K562 (cell line): ENCODE data around the gene HNRNPH3. TPM values are rescaled to one million over a fixed set of nuclear protein-coding genes. Genes with fewer than 3 reads are reported as not detected.
A peak's percentile ranks its signal among the peaks of the same experiment; 100 is the strongest.

ENCODE experiments used
- CBFA2T3 ChIP-seq: fragments of 450-650 bp; IDR thresholded peaks from 2 replicates; pipeline ENCODE4 v1.6.1; 2017
- CREB1 ChIP-seq, 2 experiments: sonication (generic) in 1 of 2; formaldehyde crosslinking in 1 of 2; IDR thresholded peaks; 2 replicates each; pipeline versions ENCODE4 v1.6.1 to v1.8.0; 2012 to 2022; ENCODE audit warnings: inconsistent platforms in 1 of 2, mild to moderate bottlenecking in 1 of 2, missing genetic modification reagents in 1 of 2, moderate library complexity in 1 of 2
- CTBP1 ChIP-seq: fragments of 450-650 bp; IDR thresholded peaks from 2 replicates; pipeline ENCODE4 v1.6.1; 2016; ENCODE audit warnings: borderline replicate concordance
- ELF2 ChIP-seq: fragments of 250-450 bp; sonication (Bioruptor Pico); IDR thresholded peaks from 2 replicates; pipeline ENCODE4 v1.5.0; 2021; ENCODE audit warnings: mild to moderate bottlenecking
- FOXJ3 ChIP-seq: sonication (generic); formaldehyde crosslinking; IDR thresholded peaks from 2 replicates; pipeline ENCODE4 v1.4.0; 2020; ENCODE audit warnings: mild to moderate bottlenecking, missing genetic modification reagents
- MEF2D ChIP-seq: conservative IDR thresholded peaks from 2 replicates; pipeline ENCODE4 v1.6.1; 2016; ENCODE audit warnings: low read depth, missing genetic modification characterization, missing compliant biosample characterization
- PHB ChIP-seq: fragments of 250-450 bp; sonication (Bioruptor Pico); IDR thresholded peaks from 2 replicates; pipeline ENCODE4 v1.5.0; 2021
- PTBP1 ChIP-seq: fragments of 200-400 bp; formaldehyde crosslinking; IDR thresholded peaks from 2 replicates; pipeline ENCODE4 v1.6.1; 2017; ENCODE audit warnings: low read depth, low read length
- SMARCA5 ChIP-seq: fragments of 450-650 bp; IDR thresholded peaks from 2 replicates; pipeline ENCODE4 v1.6.1; 2016
- SMC3 ChIP-seq: conservative IDR thresholded peaks from 2 replicates; pipeline ENCODE4 v1.6.1; 2011; ENCODE audit warnings: low read depth, low read length, improper control_type of control experiment; ENCODE audit not compliant: insufficient read depth
- TAF1 ChIP-seq: IDR thresholded peaks from 2 replicates; pipeline ENCODE4 v1.6.1; 2011; ENCODE audit warnings: mild to moderate bottlenecking, low read length, moderate library complexity; ENCODE audit not compliant: insufficient read depth, control insufficient read depth, severe bottlenecking; ENCODE audit errors: extremely low read depth
- ZNF584 ChIP-seq: fragments of 200-800 bp; sonication (Bioruptor generic); IDR thresholded peaks from 2 replicates; pipeline ENCODE4 v1.6.1; 2016; ENCODE audit warnings: low read depth, mild to moderate bottlenecking, missing genetic modification characterization, missing compliant biosample characterization
- ZNF668 ChIP-seq: fragments of 250-450 bp; sonication (Bioruptor Pico); IDR thresholded peaks from 2 replicates; pipeline ENCODE4 v1.8.0; 2022; ENCODE audit warnings: mild to moderate bottlenecking, inconsistent platforms
- ZNF696 ChIP-seq: fragments of 250-450 bp; sonication (Bioruptor Pico); conservative IDR thresholded peaks from 2 replicates; pipeline ENCODE4 v1.4.0; 2020; ENCODE audit warnings: mild to moderate bottlenecking, moderate library complexity
- ZNF77 ChIP-seq: fragments of 250-450 bp; sonication (Bioruptor Pico); IDR thresholded peaks from 2 replicates; pipeline ENCODE4 v1.5.0; 2020
- polyA plus RNA-seq, 8 experiments: library from polyadenylated mRNA; depleted of rRNA in 4 of 8; stranded (reverse) in 5 of 8; unstranded in 3 of 8; fragments of >200 nt; fragmentation: Nextera tagmentation in 2 of 8; fragmentation: Illumina TruSeq in 1 of 8; extraction: Ambion mirVana in 2 of 8; extraction: Trizol in 1 of 8; gene quantifications; 2 replicates each; pipeline versions ENCODE4 v1.2.1 to v1.2.3, GENCODE V29; 2011 to 2014; ENCODE audit warnings: inconsistent platforms in 1 of 8, missing spikeins in 1 of 8
- total RNA-seq, 7 experiments: library from RNA; depleted of rRNA in 6 of 7; stranded (reverse); fragments of >200 nt in 6 of 7; fragmentation: Illumina TruSeq in 2 of 7; extraction: Trizol in 2 of 7; gene quantifications; 2 replicates each; pipeline versions ENCODE4 v1.2.1 to v1.2.3, GENCODE V29; 2011 to 2021; ENCODE audit warnings: low replicate concordance in 1 of 7
- TF ChIP-seq, protein P1 (sequence below), 2 experiments: fragments of 450-650 bp; IDR thresholded peaks; 2 replicates each; pipeline ENCODE4 v1.6.1; 2018; ENCODE audit warnings: mild to moderate bottlenecking in 2 of 2, low read depth in 1 of 2; ENCODE audit not compliant: partially characterized antibody in 2 of 2
- TF ChIP-seq, protein P2 (sequence below): fragments of 450-650 bp; IDR thresholded peaks from 2 replicates; pipeline ENCODE4 v1.6.1; 2017; ENCODE audit warnings: antibody characterized with exemption
- TF ChIP-seq, protein P3 (sequence below): fragments of 250-450 bp; sonication (Bioruptor Pico); IDR thresholded peaks from 2 replicates; pipeline ENCODE4 v1.8.0; 2021; ENCODE audit warnings: moderate library complexity, mild to moderate bottlenecking, inconsistent platforms

Gene HNRNPH3
- total and polyA plus RNA-seq, 9 of the 15 experiments (the other 6 are each of a cell fraction or from before 2014, with no cell fraction given), result 52.8 to 562 (median 152) TPM

DNA sequence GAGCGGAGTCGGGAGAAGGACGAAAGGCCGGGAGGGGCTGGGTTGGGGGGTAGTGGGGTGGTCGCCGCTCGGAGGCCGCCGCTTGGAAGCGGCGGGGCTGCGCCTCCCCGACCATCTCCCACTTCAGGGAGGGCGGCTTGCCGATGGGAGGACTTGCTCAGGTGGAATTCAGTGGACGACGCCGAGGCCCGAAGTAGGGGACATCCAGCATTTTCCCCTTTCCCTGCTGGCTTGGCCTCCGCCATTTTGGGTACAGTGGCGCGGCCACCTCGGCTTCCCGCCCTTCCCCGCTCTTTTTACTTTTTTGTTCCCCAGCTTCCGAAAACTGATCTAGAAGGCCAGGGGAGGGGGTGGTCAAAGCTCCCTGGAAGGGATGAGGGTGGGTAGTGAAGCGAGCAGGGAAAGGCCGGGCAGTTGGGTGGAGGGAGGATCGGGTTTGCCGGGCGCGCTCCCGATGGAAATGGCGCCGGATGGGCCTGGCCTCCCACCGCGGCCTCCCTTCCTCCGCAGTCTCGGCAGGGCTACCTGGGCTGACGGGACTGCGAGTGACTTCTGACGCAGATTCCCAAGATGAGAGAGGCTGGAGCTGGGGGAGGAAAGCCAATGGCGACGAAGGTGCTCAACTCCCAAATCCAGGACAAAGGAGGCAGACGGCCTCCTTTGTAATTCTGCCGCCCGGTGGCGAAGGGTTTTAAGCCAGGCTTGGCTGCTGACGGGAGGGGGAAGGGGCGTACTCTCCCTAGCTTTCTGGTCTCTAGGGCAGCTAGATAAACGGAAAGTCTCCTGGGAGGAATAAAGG is 594 bp downstream of the HNRNPH3 start, which contains the start of gene PBLD (continued):
- no peak for TF ChIP-seq MEF2D (tag)
- TF ChIP-seq ELF2, result peak; percentile 39; the same call in 1 of the 2 replicates
- TF ChIP-seq CBFA2T3, result no peak; the same call in 1 of the 2 replicates
- no peak for TF ChIP-seq ZNF584 (CRISPR knock-in tag)
- TF ChIP-seq PTBP1, result no peak
- TF ChIP-seq FOXJ3 (CRISPR knock-in tag), result no peak
- peak; percentile 57; the same call in 1 of the 2 replicates for TF ChIP-seq CTBP1
- TF ChIP-seq TAF1, result peak; percentile 70
- TF ChIP-seq ZNF668 (CRISPR knock-in tag), result no peak
- TF ChIP-seq CREB1 (IDR thresholded peaks at IDR 0.05), result 0 out of 2 replicates have a peak, but pooled peaks have one; percentile 20
- peak; percentile 37; the same call in 1 of the 2 replicates for TF ChIP-seq CREB1 (CRISPR knock-in tag; IDR thresholded peaks at IDR 0.05)
- peak; percentile 80 for TF ChIP-seq SMARCA5
- TF ChIP-seq, protein P1, sequence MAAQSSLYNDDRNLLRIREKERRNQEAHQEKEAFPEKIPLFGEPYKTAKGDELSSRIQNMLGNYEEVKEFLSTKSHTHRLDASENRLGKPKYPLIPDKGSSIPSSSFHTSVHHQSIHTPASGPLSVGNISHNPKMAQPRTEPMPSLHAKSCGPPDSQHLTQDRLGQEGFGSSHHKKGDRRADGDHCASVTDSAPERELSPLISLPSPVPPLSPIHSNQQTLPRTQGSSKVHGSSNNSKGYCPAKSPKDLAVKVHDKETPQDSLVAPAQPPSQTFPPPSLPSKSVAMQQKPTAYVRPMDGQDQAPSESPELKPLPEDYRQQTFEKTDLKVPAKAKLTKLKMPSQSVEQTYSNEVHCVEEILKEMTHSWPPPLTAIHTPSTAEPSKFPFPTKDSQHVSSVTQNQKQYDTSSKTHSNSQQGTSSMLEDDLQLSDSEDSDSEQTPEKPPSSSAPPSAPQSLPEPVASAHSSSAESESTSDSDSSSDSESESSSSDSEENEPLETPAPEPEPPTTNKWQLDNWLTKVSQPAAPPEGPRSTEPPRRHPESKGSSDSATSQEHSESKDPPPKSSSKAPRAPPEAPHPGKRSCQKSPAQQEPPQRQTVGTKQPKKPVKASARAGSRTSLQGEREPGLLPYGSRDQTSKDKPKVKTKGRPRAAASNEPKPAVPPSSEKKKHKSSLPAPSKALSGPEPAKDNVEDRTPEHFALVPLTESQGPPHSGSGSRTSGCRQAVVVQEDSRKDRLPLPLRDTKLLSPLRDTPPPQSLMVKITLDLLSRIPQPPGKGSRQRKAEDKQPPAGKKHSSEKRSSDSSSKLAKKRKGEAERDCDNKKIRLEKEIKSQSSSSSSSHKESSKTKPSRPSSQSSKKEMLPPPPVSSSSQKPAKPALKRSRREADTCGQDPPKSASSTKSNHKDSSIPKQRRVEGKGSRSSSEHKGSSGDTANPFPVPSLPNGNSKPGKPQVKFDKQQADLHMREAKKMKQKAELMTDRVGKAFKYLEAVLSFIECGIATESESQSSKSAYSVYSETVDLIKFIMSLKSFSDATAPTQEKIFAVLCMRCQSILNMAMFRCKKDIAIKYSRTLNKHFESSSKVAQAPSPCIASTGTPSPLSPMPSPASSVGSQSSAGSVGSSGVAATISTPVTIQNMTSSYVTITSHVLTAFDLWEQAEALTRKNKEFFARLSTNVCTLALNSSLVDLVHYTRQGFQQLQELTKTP (IDR thresholded peaks at IDR 0.05; ENCODE audit: low read depth in 1 of 2, partially characterized antibody in 2 of 2), result peak; percentile 70 to 80
- TF ChIP-seq ZNF696, result no peak
- TF ChIP-seq, protein P2, sequence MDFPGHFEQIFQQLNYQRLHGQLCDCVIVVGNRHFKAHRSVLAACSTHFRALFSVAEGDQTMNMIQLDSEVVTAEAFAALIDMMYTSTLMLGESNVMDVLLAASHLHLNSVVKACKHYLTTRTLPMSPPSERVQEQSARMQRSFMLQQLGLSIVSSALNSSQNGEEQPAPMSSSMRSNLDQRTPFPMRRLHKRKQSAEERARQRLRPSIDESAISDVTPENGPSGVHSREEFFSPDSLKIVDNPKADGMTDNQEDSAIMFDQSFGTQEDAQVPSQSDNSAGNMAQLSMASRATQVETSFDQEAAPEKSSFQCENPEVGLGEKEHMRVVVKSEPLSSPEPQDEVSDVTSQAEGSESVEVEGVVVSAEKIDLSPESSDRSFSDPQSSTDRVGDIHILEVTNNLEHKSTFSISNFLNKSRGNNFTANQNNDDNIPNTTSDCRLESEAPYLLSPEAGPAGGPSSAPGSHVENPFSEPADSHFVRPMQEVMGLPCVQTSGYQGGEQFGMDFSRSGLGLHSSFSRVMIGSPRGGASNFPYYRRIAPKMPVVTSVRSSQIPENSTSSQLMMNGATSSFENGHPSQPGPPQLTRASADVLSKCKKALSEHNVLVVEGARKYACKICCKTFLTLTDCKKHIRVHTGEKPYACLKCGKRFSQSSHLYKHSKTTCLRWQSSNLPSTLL, result no peak
- TF ChIP-seq ZNF77, result no peak
- TF ChIP-seq, protein P3, sequence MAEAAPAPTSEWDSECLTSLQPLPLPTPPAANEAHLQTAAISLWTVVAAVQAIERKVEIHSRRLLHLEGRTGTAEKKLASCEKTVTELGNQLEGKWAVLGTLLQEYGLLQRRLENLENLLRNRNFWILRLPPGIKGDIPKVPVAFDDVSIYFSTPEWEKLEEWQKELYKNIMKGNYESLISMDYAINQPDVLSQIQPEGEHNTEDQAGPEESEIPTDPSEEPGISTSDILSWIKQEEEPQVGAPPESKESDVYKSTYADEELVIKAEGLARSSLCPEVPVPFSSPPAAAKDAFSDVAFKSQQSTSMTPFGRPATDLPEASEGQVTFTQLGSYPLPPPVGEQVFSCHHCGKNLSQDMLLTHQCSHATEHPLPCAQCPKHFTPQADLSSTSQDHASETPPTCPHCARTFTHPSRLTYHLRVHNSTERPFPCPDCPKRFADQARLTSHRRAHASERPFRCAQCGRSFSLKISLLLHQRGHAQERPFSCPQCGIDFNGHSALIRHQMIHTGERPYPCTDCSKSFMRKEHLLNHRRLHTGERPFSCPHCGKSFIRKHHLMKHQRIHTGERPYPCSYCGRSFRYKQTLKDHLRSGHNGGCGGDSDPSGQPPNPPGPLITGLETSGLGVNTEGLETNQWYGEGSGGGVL (CRISPR knock-in tag), result no peak
- peak; percentile 83; the same call in 1 of the 2 replicates for TF ChIP-seq PHB (CRISPR knock-in tag)
- TF ChIP-seq SMC3, result peak; percentile 40; the same call in 1 of the 2 replicates
